Left lung (tissue), 10 donors: ENCODE data around the gene TBCD. TPM values are rescaled to one million over a fixed set of nuclear protein-coding genes. Genes with fewer than 3 reads are reported as not detected.
"Not testable (repeated sequence)": the region's sequence is repeated elsewhere in the genome, so short reads cannot be mapped to it uniquely, and the experiment has no call there.

Experiments
- ATAC-seq: fragments of 200-7000 bp; cut with Tn5 transposase; one replicate; pipeline ENCODE4 v1.9.1; 2020; ENCODE audit warnings: moderate library complexity
- DNase-seq, 4 donors: peaks; one replicate each; pipeline ENCODE4 v3.0.0-alpha.2; 2013 to 2020
- H3K27ac ChIP-seq, 2 donors: fragments of 200-600 bp; sonication (generic) in 1 of 2; one replicate each; pipeline versions ENCODE4 v1.5.0 to v1.8.0; 2020 to 2021
- H3K27me3 ChIP-seq, 2 donors: fragments of 200-600 bp; sonication (generic) in 1 of 2; one replicate each; pipeline versions ENCODE4 v1.5.0 to v1.8.0; 2020 to 2021
- H3K36me3 ChIP-seq, 2 donors: fragments of 200-600 bp; sonication (generic) in 1 of 2; one replicate each; pipeline versions ENCODE4 v1.5.0 to v1.8.0; 2020 to 2021
- H3K4me1 ChIP-seq, 2 donors: fragments of 200-600 bp; one replicate each; pipeline ENCODE4 v1.8.0; 2021
- H3K4me3 ChIP-seq, 2 donors: fragments of 200-600 bp; sonication (generic) in 1 of 2; one replicate each; pipeline versions ENCODE4 v1.5.0 to v1.8.0; 2020 to 2021; ENCODE audit warnings: mild to moderate bottlenecking in 1 of 2
- H3K9me3 ChIP-seq, 2 donors: fragments of 200-600 bp; sonication (generic) in 1 of 2; one replicate each; pipeline versions ENCODE4 v1.5.0 to v1.8.0; 2020 to 2021
- CTCF ChIP-seq, 2 donors: fragments of 200-600 bp; sonication (generic) in 1 of 2; IDR thresholded peaks; one replicate each; pipeline versions ENCODE4 v1.5.0 to v1.8.0; 2021; ENCODE audit warnings: antibody characterized with exemption in 2 of 2
- intact Hi-C, 2 donors: fragments of 100-400 bp; cut with DNase I; formaldehyde crosslinking; loops; one replicate each; pipeline versions ENCODE4 v1.11.2 to v1.14.2; 2022
- polyA plus RNA-seq, 6 donors: library from polyadenylated mRNA; unstranded; fragments of 120-200 nt; gene quantifications; one replicate each; pipeline ENCODE4 v1.2.1, GENCODE V29; 2013; ENCODE audit not compliant: insufficient read length in 6 of 6
- total RNA-seq, 2 donors: library from RNA; stranded (reverse); fragmentation: NEBNext Ultra II Directional; extraction: Animal tissue kit (Norgen Biotek cat#: 25700); gene quantifications; one replicate each; pipeline ENCODE4 v1.2.1, GENCODE V29; 2021
- donor health status: DM: no; HTN: yes; CAD: no.
- donor health status: DM: no; HTN: no; CAD: no.

TBCD gene
- total and polyA plus RNA-seq, 8 donors: 87.2 to 133 (median 104) TPM

- Histone ChIP-seq H3K4me1 (peaks cover 5 to 10% of the 10 kb centered on the region in 2 donors), H3K36me3 (peaks cover 0 to 60% of the 10 kb centered on the region in 2 donors), H3K27ac (no peak overlapping the region), H3K27me3 (no peaks in the 10 kb centered on the region), H3K9me3 (no peaks in the 10 kb centered on the region), H3K4me3 (no peak overlapping the region)
- ATAC-seq: peak; percentile 80
- intact Hi-C loops: loop anchor here in 1 of 2 donors (5.0 kb wide), 1 partner anchor 105 kb away; no protein-coding TSS in a partner anchor
- TF ChIP-seq CTCF (IDR thresholded peaks at IDR 0.05): no peak
- DNase-seq: peak in 1 of 4 donors; percentile 37
Observed at GRCh38 chr17:82772026-82772425, 20.2 kb downstream of the TBCD start.

GRCh38 chr17:82774456-82774855 is 22.6 kb downstream of the TBCD start:
- not testable (repeated sequence) for ATAC-seq, H3K27ac ChIP-seq, H3K27me3 ChIP-seq, H3K4me3 ChIP-seq, H3K9me3 ChIP-seq, H3K4me1 ChIP-seq, DNase-seq
- H3K36me3 ChIP-seq: peaks cover 0 to 38% of the 10 kb centered on the region in 2 donors
- intact Hi-C loops: loop anchor here in 1 of 2 donors (5.0 kb wide), 1 partner anchor 107 kb away; no protein-coding TSS in a partner anchor

GRCh38 chr17:82775001-82775823 is 23.3 kb downstream of the TBCD start:
- H3K27me3 ChIP-seq: no peaks in the 10 kb centered on the region
- peaks cover 0 to 30% of the 10 kb centered on the region in 2 donors for H3K36me3 ChIP-seq
- DNase-seq: peak in 3 of 4 donors; percentile 64 to 92 (median 67)
- H3K4me3 ChIP-seq: no peak overlapping the region
- H3K4me1 ChIP-seq: peaks cover 5 to 10% of the 10 kb centered on the region in 2 donors
- H3K27ac ChIP-seq: no peak overlapping the region
- H3K9me3 ChIP-seq: no peaks in the 10 kb centered on the region
- peak; percentile 89 for ATAC-seq
- intact Hi-C loops: no loop called here
- TF ChIP-seq CTCF (IDR thresholded peaks at IDR 0.05): peak; percentile 76 to 87

- Histone ChIP-seq H3K4me1 (peaks cover 5 to 10% of the 10 kb centered on the region in 2 donors), H3K27ac (no peak overlapping the region), H3K27me3 (no peaks in the 10 kb centered on the region), H3K4me3 (no peak overlapping the region), H3K36me3 (peaks cover 0 to 25% of the 10 kb centered on the region in 2 donors), H3K9me3 (no peaks in the 10 kb centered on the region)
- ATAC-seq (no peak), DNase-seq (no peak)
- intact Hi-C loops: no loop called here
- no peak for TF ChIP-seq CTCF (IDR thresholded peaks at IDR 0.05)
Observed at GRCh38 chr17:82776454-82776853, 24.6 kb downstream of the TBCD start.

- H3K4me3 ChIP-seq, DNase-seq, intact Hi-C loops, H3K27me3 ChIP-seq, H3K27ac ChIP-seq, H3K9me3 ChIP-seq, ATAC-seq: not testable (repeated sequence)
- peaks cover 5 to 19% of the 10 kb centered on the region in 2 donors for H3K4me1 ChIP-seq
- H3K36me3 ChIP-seq: peaks cover 0 to 14% of the 10 kb centered on the region in 2 donors
- TF ChIP-seq CTCF (IDR thresholded peaks at IDR 0.05): peak in 1 of 2 donors; percentile 32
Observed at GRCh38 chr17:82777778-82778375, 26.0 kb downstream of the TBCD start.
